Measurements from ENCODE around the gene RTF1.

DNA sequence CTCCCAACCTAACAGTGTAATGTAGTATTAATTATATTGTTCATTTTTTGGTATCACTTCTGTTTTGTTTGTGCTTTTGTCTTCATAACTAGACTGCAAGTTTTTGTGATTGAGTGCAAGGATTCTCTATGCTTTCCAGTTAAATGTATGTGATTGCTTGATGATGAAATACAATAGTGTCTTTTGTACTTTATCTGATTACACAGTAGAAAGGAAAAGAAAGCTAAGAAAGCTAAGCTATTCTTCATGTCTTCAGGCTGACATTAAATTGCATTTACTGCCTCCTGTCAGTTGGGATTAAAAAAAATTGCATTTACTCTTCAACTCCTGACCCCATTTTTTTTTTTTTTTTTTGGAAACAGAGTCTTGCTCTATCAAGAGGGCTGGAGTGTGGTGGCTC is 28.5 kb downstream of the RTF1 start:
- TF ChIP-seq, protein P1, sequence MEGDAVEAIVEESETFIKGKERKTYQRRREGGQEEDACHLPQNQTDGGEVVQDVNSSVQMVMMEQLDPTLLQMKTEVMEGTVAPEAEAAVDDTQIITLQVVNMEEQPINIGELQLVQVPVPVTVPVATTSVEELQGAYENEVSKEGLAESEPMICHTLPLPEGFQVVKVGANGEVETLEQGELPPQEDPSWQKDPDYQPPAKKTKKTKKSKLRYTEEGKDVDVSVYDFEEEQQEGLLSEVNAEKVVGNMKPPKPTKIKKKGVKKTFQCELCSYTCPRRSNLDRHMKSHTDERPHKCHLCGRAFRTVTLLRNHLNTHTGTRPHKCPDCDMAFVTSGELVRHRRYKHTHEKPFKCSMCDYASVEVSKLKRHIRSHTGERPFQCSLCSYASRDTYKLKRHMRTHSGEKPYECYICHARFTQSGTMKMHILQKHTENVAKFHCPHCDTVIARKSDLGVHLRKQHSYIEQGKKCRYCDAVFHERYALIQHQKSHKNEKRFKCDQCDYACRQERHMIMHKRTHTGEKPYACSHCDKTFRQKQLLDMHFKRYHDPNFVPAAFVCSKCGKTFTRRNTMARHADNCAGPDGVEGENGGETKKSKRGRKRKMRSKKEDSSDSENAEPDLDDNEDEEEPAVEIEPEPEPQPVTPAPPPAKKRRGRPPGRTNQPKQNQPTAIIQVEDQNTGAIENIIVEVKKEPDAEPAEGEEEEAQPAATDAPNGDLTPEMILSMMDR (IDR thresholded peaks at IDR 0.05) = no peak
- no peak for TF ChIP-seq EZH2phosphoT487 (IDR thresholded peaks at IDR 0.05)

All from neural progenitor cell (in vitro differentiated cells).